Left lobe of liver (tissue), 2 donors: ENCODE results near the gene THOC2. TPM values are rescaled to one million over a fixed set of nuclear protein-coding genes. Genes with fewer than 3 reads are reported as not detected.
A peak's percentile ranks its signal among the peaks of the same experiment; 100 is the strongest.
"Not testable (repeated sequence)": the region's sequence is repeated elsewhere in the genome, so short reads cannot be mapped to it uniquely, and the experiment has no call there.

Experiments used
- ATAC-seq: fragments of 200-7000 bp; cut with Tn5 transposase; one replicate; pipeline ENCODE4 v1.9.1; 2020; ENCODE audit warnings: mild to moderate bottlenecking, moderate library complexity
- DNase-seq: peaks from one replicate; pipeline ENCODE4 v3.0.0-alpha.2; 2020; ENCODE audit warnings: low spot score
- total RNA-seq: library from RNA; stranded (reverse); gene quantifications from one replicate; pipeline ENCODE4 v1.2.1, GENCODE V29; 2021
- donor health status: DM: no; HTN: no; CAD: no; lungs with moderate emphysema.
- donor health status: DM: no; HTN: yes; CAD: no.

Gene THOC2
- total RNA-seq, 1 donor from 2014 or later = 20.0 TPM

- DNase-seq (no peak), ATAC-seq (peak; percentile 42)
Observed at GRCh38 chrX:123739474-123739873, 6.6 kb upstream of the THOC2 start.

DNA sequence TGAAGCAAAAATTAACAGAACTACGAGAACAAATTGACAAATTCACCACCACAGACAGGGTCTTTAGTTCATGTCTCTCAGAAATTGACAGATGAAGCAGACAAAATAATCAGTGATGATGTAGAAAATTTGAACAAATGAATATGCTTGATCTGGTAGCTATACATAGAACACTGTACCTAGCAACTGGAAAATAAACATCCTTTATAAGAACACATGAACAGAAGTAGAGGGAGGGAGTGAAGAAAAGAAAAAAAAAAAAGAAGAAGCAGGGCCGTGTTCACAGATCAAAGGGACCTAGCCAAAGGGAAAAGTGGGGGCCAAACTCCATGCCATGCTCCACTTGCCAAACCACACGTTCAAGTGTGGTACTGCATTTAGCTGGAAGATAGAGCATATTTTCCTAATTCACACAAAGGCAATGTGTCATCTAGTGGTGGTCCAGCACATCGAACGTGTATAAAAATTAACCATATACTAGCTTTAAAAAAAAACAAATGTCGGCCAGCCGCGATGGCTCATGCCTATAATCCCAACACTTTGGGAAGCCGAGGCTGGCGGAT is 5.6 kb upstream of the THOC2 start:
- DNase-seq = no peak
- no peak for ATAC-seq

DNA sequence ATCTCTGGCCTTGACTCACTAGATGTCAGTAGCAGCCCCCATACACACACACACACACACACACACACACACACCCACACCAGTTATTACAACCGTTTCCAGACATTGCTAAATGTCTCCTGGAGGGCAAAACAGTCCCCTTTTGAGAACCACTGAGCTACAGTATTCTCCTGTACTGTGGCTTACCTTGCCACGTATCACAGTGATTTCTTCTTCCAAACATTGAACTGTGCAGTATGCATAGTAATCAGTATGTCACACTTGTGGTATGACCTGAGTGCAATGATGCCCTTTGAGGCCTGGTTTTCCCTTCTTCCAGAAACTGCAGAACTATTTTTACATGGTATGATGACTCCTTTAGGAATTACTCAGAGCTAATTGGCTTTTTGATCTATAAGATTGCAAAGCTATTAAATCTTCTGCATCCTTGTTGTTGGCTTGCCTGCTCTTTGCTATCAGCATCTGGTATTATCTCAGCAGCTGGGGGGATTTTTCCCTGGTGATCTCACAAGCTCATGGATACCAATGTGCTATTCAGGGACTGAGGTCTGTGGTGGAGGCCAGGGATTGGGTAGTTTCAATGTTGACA is 3.6 kb upstream of the THOC2 start:
- DNase-seq = no peak
- ATAC-seq = no peak

GRCh38 chrX:123735137-123735536 is 2.3 kb upstream of the THOC2 start:
- not testable (repeated sequence) for ATAC-seq, DNase-seq

- ATAC-seq, DNase-seq: not testable (repeated sequence)
Observed at GRCh38 chrX:123734079-123734478, 1.2 kb upstream of the THOC2 start.

DNA sequence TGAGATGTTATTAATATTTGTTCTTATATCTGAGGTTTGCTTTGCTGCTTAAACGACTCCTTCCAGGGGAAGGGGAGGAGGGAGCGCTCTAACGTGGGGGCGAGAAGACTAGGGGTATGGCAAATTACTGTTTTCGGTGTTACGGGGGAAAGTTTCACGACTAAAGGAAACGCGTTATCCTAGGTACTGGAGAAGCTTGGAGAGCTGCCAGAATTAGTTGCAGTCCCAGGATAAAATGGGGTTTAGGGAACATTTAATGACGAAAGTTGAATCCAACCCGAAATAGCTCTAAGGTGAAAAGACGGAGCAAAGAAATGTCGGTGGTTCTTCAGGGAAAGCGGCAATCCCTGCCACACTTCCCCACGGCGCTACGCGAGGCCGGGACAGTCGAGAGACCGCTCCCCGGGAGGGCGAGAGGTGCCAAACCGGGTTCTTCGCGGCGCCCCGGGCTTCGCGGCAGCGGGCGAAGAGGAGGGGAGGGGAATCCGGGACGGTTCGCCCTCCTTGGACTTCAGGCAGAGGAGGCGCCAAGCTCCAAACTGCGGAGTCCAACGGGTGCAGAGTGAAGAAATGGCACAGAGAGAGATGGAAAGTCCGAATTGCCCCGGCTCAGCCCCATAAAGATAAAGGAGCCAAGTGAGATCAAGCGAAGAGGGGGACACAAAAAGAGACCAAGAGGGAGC is 724 bp downstream of the THOC2 start:
- ATAC-seq = peak; percentile 76
- DNase-seq = peak; percentile 41

DNA sequence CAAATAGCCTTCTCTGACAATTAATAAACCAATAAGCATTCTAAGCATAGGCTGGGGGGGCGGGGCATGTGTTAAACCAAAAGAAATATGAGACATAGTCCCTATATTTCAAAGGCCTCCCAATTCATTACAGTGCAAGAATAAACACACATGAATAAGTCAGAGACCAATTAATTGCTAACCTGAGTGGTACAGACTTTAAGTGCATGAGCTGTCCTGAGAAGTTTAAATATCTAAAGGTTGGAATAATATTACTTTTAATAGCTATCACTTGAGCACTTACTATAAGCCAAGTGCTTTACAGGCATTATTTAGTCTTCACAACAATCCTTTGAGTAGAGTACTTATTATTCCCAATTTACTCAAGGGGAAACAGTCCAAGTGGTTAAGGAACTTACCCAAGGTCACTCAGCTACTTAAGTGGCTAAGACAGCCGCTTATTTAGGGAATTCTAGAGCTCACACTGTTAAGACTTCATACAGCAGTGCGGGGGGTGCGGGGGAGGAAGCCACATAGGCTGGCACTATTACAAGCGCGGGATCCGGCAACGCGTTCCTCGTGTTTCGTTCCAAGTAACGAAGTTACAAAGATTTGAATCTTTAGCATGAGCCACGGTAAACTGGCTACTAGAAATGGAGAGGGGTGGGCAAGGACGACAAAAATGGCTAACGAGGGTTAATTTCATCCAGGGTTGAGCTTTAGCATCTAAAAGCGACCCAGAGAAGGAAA is 1.4 kb downstream of the THOC2 start:
- no peak for DNase-seq
- ATAC-seq = no peak

DNA sequence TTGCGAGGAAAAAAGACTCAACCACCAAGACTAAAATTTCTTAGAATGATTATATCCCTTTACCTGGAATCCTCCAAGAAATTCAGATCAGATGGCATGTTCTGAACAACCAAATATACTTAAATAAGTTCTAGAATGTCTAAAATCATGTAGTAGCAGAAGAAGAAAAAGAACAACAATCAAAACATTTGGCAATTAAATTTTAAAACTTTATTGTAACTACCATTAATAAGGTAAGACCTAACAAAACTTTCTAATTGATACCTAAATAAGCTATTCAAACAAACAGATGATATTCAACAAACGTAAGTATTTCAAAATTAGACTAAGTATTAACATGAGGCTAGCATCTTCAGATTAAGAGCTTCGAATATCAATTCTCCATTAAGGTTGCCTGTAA is 4.3 kb downstream of the THOC2 start:
- ATAC-seq (no peak), DNase-seq (no peak)

DNA sequence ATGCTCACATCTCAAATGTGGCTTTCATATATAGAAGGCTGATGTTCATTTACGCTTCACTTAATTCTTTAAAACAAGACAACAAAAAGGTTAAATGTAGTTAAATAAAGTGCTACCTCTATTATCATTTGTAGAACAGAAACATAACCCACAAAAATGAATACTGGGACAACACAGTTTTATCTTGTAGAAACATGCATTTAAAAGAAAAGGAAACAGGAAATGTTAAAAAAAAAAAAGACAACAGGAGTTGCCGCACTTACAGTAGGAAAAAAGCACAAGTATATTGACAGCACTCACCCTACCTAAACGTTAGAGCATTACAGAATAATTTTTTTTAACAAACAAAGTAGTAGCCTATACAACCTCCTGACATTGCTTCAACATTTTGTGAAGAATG is 4.8 kb downstream of the THOC2 start:
- ATAC-seq (no peak), DNase-seq (no peak)

GRCh38 chrX:123722193-123722592 is 10.7 kb downstream of the THOC2 start:
- not testable (repeated sequence) for DNase-seq, ATAC-seq

DNA sequence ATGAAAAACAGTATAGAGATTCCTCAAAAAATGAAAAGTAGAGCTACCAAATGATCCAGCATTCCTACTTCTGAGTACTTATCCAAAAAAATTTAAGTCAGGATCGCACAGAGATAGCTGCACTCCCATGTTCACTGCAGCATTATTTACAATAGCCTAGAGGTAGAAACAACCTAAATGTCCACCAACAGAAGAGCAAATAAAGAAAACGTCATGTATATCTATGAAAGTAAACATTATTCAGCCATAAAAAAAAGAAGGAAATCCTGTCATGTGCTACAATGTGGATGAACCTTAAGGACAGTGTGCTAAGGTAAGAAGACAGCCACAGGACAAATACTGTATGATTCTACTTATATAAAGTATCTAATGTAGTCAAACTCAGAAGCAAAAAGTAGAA is 12.4 kb downstream of the THOC2 start:
- no peak for ATAC-seq

GRCh38 chrX:123713841-123714240 is 19.0 kb downstream of the THOC2 start:
- ATAC-seq (no peak), DNase-seq (no peak)

More for the DNA sequence above, 12.4 kb downstream of the THOC2 start:
- DNase-seq = no peak

GRCh38 chrX:123713434-123713833 is 19.4 kb downstream of the THOC2 start:
- no peak for DNase-seq

GRCh38 chrX:123711201-123711600 is 21.7 kb downstream of the THOC2 start:
- not testable (repeated sequence) for DNase-seq, ATAC-seq

More at GRCh38 chrX:123713434-123713833, 19.4 kb downstream of the THOC2 start:
- no peak for ATAC-seq

- peak; percentile 68 for ATAC-seq
- no peak for DNase-seq
Observed at GRCh38 chrX:123704781-123705180, 28.1 kb downstream of the THOC2 start.

- no peak for DNase-seq
- no peak for ATAC-seq
Observed at GRCh38 chrX:123698979-123699520, 33.8 kb downstream of the THOC2 start.

- ATAC-seq (no peak), DNase-seq (no peak)
Observed at GRCh38 chrX:123696334-123696733, 36.5 kb downstream of the THOC2 start.

- ATAC-seq (no peak), DNase-seq (no peak)
Observed at GRCh38 chrX:123695242-123695641, 37.6 kb downstream of the THOC2 start.

DNA sequence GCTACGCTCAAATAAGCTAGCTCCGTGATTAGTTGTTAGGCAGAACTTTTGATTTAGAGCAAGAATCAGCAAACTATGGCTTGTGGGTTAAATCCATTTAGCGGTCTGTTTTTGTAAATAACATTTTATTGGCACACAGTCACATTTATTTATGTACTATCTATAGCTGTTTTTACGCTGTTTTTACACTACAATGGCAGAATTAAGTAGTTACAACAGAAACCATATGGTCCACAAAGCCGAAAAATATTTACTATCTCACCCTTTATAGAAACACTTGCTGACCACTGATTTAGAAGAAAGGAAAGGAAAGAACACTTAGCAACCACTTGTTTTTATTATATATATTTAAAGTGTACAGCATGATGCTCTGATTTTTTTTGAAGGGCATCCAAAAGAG is 41.1 kb downstream of the THOC2 start:
- DNase-seq (no peak), ATAC-seq (no peak)

DNA sequence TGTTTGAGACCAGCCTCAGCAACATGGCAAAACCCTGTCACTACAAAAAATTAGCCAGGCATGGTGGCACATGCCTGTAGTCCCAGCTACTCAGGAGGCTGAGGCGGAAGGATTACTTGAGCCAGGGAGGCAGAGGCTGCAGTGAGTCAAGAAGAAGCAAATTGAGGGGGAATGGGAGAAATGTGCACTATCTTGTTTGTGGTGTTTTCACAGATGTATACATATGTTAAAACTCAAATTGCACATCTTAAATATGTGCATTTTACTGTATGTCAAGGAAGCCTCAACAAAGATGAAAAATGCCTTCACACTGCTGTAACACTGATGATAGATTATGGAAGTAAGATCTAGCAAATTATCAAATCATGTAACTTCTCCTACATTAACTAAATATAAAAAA is 44.3 kb downstream of the THOC2 start:
- no peak for DNase-seq
- no peak for ATAC-seq

DNA sequence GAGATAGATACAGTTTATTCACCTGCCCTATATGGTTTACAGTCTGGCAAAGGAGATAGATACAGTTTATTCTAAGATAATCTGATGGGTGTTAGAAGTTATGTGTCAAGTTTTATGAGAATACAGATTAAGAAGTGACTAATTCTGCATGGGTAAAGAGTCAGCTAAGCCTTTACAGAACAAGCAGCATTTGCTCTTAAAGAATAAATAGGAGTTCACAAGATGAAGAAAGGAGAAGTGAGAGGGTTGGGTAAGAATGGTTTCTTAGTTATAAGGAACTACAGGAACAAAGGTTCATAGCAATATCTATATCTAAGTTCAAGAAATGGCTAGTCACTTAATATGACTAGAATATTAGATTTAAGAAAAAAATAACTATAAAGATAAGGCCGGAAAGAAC is 47.6 kb downstream of the THOC2 start:
- ATAC-seq (no peak), DNase-seq (no peak)
